Natural killer cell (primary cell): ENCODE results near the gene DUS1L. TPM values are rescaled to one million over a fixed set of nuclear protein-coding genes. Genes with fewer than 3 reads are reported as not detected.

ENCODE experiments used
- ATAC-seq, 3 donors: fragments of 150-1000 bp in 2 of 3; fragments of 200-7000 bp in 1 of 3; cut with Tn5 transposase; 1 replicate in 1 of 3; 2 replicates in 2 of 3; pipeline ENCODE4 v1.10.0; 2021; ENCODE audit warnings: mild to moderate bottlenecking in 2 of 3, moderate library complexity in 2 of 3
- DNase-seq, 2 donors: peaks; one replicate each; pipeline versions ENCODE4 v3.0.0 to v3.0.0-alpha.2; 2013 to 2021; ENCODE audit warnings: mixed read lengths in 1 of 2
- H3K27ac ChIP-seq: one replicate; pipeline ENCODE4 v1.5.1; 2013; ENCODE audit warnings: mild to moderate bottlenecking, low read length
- H3K27me3 ChIP-seq: one replicate; pipeline ENCODE4 v1.6.1; 2013; ENCODE audit warnings: low read length; ENCODE audit not compliant: control insufficient read depth, insufficient read depth
- H3K36me3 ChIP-seq: one replicate; pipeline ENCODE4 v1.6.1; 2013; ENCODE audit warnings: low read length; ENCODE audit not compliant: control insufficient read depth, insufficient read depth
- H3K4me1 ChIP-seq: one replicate; pipeline ENCODE4 v1.6.1; 2013; ENCODE audit warnings: low read length; ENCODE audit not compliant: control insufficient read depth, insufficient read depth
- H3K4me3 ChIP-seq: one replicate; pipeline ENCODE4 v1.5.1; 2013; ENCODE audit warnings: low read length
- H3K9me3 ChIP-seq: one replicate; pipeline ENCODE4 v1.6.1; 2013; ENCODE audit warnings: low read length; ENCODE audit not compliant: control insufficient read depth, insufficient read depth
- H3K27ac Mint-ChIP-seq, 2 donors: one replicate each; pipeline ENCODE4 v1.8.0; 2022; ENCODE audit warnings: mild to moderate bottlenecking in 2 of 2, mixed read lengths in 2 of 2, moderate library complexity in 1 of 2
- H3K27me3 Mint-ChIP-seq, 2 donors: one replicate each; pipeline ENCODE4 v1.8.0; 2022; ENCODE audit warnings: low read depth in 2 of 2, mixed read lengths in 2 of 2
- H3K36me3 Mint-ChIP-seq: one replicate; pipeline ENCODE4 v1.8.0; 2022; ENCODE audit warnings: mixed read lengths
- H3K4me1 Mint-ChIP-seq, 2 donors: one replicate each; pipeline ENCODE4 v1.8.0; 2022; ENCODE audit warnings: mixed read lengths in 2 of 2
- H3K4me3 Mint-ChIP-seq: one replicate; pipeline ENCODE4 v1.8.0; 2022; ENCODE audit warnings: mild to moderate bottlenecking, moderate library complexity, mixed read lengths
- H3K9me3 Mint-ChIP-seq, 2 donors: one replicate each; pipeline ENCODE4 v1.8.0; 2022; ENCODE audit warnings: mixed read lengths in 2 of 2
- CTCF ChIP-seq: fragments of 200-600 bp; IDR thresholded peaks from one replicate; pipeline ENCODE4 v1.8.0; 2022; ENCODE audit warnings: antibody characterized with exemption
- WGBS: methylation state at CpG from one replicate; pipeline ENCODE4 v1.1.7; 2013; ENCODE audit warnings: missing lambda C conversion rate; ENCODE audit not compliant: insufficient coverage; 5-methylcytosine and 5-hydroxymethylcytosine counted together
- intact Hi-C: fragments of 100-400 bp; cut with micrococcal nuclease; formaldehyde crosslinking; loops from one replicate; pipeline ENCODE4 v1.14.2; 2022
- total RNA-seq, 4 donors: library from RNA; stranded (reverse); fragments of 120-200 nt in 1 of 4; gene quantifications; one replicate each; pipeline versions ENCODE4 v1.2.3 to v1.2.4, GENCODE V29; 2013 to 2022

Gene DUS1L
- total RNA-seq, 3 donors from 2014 or later (not counting 1 experiment from before 2014, with no cell fraction given): 122 to 144 (median 136) TPM

GRCh38 chr17:82012640-82013295 lies 52.8 kb downstream of the DUS1L start:
- no peak overlapping the region for H3K4me3 ChIP-seq
- WGBS: 83% methylated on average over 19 of the region's 19 CpGs
- no peak for TF ChIP-seq CTCF
- Mint-ChIP-seq H3K4me1 (no peaks in the 10 kb centered on the region), H3K9me3 (no peaks in the 10 kb centered on the region), H3K36me3 (no peaks in the 10 kb centered on the region), H3K4me3 (no peak overlapping the region), H3K27ac (no peak overlapping the region), H3K27me3 (no peaks in the 10 kb centered on the region)
- no peaks in the 10 kb centered on the region for H3K36me3 ChIP-seq
- no peaks in the 10 kb centered on the region for H3K4me1 ChIP-seq
- DNase-seq (no peak), ATAC-seq (no peak)
- no peaks in the 10 kb centered on the region for H3K27me3 ChIP-seq
- intact Hi-C loops: no loop called here
- no peak overlapping the region for H3K27ac ChIP-seq
- no peaks in the 10 kb centered on the region for H3K9me3 ChIP-seq

GRCh38 chr17:82012261-82012639 lies 53.4 kb downstream of the DUS1L start:
- Mint-ChIP-seq H3K36me3 (no peaks in the 10 kb centered on the region), H3K4me1 (no peaks in the 10 kb centered on the region), H3K27ac (no peak overlapping the region), H3K9me3 (no peaks in the 10 kb centered on the region), H3K27me3 (no peaks in the 10 kb centered on the region), H3K4me3 (no peak overlapping the region)
- intact Hi-C loops: no loop called here
- TF ChIP-seq CTCF: no peak
- H3K27ac ChIP-seq: no peak overlapping the region
- no peaks in the 10 kb centered on the region for H3K36me3 ChIP-seq
- ATAC-seq (no peak), DNase-seq (no peak)
- H3K27me3 ChIP-seq: no peaks in the 10 kb centered on the region
- 84% methylated on average over 20 of the region's 20 CpGs for WGBS
- H3K4me3 ChIP-seq: no peak overlapping the region
- H3K9me3 ChIP-seq: no peaks in the 10 kb centered on the region
- no peaks in the 10 kb centered on the region for H3K4me1 ChIP-seq

GRCh38 chr17:82011617-82012187 lies 53.9 kb downstream of the DUS1L start:
- Mint-ChIP-seq H3K4me3 (no peak overlapping the region), H3K36me3 (no peaks in the 10 kb centered on the region), H3K27ac (no peak overlapping the region), H3K9me3 (no peaks in the 10 kb centered on the region), H3K27me3 (no peaks in the 10 kb centered on the region), H3K4me1 (no peaks in the 10 kb centered on the region)
- no peak for ATAC-seq
- no peak for DNase-seq
- H3K36me3 ChIP-seq: no peaks in the 10 kb centered on the region
- no peaks in the 10 kb centered on the region for H3K27me3 ChIP-seq
- H3K4me1 ChIP-seq: no peaks in the 10 kb centered on the region
- no peak overlapping the region for H3K27ac ChIP-seq
- TF ChIP-seq CTCF: no peak
- WGBS: 90% methylated on average over 19 of the region's 19 CpGs
- H3K9me3 ChIP-seq: no peaks in the 10 kb centered on the region
- no peak overlapping the region for H3K4me3 ChIP-seq
- intact Hi-C loops: no loop called here
